Cerebellar nuclear complex (tissue), 1 donor: Measurements from ENCODE around the gene COL1A1.

Experiments
- DNase-seq, 2 experiments: peaks; one replicate each; lab custom pipeline; 2025; lab: John Stamatoyannopoulos, UW

Gene COL1A1

GRCh38 chr17:50199803-50200456 is 1.5 kb downstream of the COL1A1 start:
- DNase-seq: no peak

- no peak for DNase-seq
Observed at GRCh38 chr17:50199211-50199802, 2.1 kb downstream of the COL1A1 start.

GRCh38 chr17:50198026-50198669 is 3.3 kb downstream of the COL1A1 start:
- no peak for DNase-seq

GRCh38 chr17:50196826-50197225 is 4.6 kb downstream of the COL1A1 start:
- DNase-seq: no peak

DNA sequence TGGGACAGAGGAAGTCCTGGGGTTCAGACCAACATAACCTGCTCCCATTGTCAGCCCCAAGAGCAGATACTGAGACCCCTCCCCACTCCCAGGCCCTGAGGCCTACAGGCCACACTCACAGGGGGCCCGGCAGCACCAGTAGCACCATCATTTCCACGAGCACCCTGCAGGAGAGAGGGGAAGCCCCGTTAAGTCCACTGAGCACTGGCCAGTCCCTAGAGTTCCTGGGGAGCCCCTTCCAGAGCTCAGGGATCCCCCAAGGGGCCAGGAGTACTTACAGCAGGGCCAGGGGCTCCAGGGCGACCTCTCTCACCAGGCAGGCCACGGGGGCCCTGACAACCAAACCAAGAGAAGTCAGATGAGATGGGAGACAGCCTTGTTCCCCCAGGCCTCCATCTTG is 5.4 kb downstream of the COL1A1 start:
- DNase-seq: no peak

DNA sequence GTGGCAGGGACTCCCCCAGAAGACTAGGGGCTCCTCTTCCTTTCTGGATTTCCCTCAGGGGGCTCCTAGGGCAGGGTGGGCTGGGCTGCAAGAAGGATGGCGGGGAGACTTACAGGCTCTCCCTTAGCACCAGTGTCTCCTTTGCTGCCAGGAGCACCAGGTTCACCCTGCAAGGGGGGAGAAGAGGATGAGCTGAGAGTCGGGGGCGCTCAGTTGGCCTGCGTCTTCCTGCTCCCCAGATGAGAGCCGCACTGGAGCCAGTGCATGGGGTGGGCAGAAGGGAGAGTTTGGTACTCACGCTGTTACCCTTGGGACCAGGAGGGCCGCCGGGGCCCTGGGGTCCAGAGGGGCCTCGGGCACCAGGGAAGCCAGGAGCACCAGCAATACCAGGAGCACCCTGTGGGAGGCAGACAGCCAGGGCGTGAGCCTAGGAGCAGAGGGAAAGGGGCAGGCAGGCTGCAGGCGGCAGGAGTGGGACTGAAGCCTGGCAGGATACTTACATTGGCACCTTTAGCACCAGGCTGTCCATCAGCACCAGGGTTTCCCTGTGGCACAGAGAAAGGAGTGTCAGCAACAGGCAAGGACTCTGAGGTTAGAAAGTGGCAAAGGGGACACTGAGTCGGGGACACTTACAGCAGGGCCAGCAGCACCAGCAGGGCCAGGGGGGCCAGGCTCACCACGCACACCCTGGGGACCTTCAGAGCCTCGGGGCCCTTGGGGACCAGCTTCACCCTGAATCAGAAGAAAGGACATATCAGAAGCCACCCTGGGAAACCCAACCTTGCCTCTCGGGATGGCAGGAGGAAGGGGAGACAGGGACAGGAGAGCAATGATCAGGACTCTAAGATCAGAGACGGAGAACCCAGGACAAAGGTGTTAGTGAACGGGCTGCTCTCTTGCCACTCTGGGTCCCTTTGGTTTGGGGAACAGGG is 6.2 kb downstream of the COL1A1 start:
- DNase-seq: no peak

DNA sequence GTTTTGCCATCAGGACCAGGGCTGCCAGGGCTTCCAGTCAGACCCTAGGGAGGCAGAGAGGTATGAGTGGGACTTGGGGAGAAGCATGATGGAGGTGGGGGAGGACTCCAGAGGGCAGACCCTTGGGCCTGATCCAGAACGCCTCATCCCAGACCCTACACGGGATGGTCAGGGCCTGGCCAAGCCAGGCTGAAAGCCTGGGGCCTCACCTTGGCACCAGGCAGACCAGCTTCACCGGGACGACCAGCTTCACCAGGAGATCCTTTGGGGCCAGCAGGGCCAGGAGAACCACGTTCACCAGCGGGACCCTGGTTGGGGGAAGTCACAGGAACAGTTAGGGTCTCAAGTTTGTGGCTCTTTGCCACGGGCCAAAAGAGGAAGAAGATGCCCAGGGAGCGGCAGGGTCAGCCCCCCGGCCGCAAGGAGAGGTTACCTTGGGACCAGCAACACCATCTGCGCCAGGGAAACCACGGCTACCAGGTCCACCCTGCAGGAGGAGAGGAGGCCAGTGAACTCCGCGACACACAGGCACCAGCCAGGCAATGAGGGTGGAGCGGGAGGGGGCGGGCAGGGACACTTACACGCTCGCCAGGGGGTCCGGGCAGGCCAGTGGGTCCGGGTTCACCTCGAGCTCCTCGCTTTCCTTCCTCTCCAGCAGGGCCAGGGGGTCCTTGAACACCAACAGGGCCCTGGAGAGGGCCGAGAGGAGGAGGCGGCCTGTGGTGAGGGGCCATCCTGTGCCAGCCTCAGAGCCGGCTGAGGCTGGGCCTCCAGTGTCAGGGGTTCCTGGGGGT is 7.1 kb downstream of the COL1A1 start:
- no peak for DNase-seq

DNA sequence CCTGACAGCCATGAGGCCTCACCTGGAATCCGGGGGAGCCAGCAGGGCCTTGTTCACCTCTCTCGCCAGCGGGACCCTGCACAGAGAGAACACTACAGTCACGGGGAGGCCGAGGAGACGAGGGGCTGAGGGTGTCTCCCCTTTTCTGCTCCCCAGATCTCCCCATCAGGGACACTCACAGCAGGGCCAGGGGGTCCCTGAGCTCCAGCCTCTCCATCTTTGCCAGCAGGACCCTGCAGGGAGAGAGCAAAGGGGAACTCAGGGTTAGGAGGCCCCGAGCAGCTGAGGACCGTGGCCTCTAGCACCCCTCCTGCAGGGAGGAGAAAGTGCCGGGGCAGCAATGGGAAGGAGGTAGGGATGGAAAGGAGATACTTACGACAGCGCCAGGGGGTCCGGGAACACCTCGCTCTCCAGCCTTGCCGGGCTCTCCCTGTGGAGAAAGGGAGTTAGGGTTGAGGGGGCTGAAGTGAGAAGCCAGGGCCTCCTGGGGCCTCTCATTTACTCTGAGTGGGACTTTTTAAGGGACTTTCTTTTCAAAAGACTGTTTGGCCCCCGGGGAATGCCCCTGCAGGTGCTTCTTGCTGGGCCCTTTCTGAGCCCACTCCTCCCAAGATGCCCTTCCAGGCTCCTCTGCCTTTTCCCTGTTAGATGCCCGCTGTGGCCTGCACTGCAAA is 8.7 kb downstream of the COL1A1 start:
- no peak for DNase-seq

DNA sequence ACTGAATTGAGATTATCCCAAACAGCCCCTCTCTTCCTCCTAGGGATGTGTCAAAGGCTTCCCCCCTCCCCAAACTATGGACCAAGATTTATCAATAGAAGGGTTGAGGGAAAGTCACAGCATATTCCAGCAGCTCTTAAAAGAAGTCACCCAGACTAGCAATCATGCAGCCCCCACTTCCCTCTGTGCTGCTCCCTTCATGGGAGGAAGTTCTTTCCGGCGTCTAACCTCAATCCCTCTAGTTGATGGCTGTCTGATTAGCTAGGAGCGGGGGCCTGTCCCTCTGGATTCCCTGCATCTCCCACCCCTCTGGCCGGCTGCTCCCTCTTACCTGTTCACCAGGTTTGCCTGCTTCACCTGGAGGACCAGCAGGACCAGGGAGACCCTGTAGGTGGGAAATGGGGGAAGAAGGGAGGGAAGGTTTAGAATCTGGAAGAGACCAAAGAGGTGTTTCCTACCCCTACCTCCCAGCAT is 9.2 kb downstream of the COL1A1 start:
- DNase-seq: no peak

DNA sequence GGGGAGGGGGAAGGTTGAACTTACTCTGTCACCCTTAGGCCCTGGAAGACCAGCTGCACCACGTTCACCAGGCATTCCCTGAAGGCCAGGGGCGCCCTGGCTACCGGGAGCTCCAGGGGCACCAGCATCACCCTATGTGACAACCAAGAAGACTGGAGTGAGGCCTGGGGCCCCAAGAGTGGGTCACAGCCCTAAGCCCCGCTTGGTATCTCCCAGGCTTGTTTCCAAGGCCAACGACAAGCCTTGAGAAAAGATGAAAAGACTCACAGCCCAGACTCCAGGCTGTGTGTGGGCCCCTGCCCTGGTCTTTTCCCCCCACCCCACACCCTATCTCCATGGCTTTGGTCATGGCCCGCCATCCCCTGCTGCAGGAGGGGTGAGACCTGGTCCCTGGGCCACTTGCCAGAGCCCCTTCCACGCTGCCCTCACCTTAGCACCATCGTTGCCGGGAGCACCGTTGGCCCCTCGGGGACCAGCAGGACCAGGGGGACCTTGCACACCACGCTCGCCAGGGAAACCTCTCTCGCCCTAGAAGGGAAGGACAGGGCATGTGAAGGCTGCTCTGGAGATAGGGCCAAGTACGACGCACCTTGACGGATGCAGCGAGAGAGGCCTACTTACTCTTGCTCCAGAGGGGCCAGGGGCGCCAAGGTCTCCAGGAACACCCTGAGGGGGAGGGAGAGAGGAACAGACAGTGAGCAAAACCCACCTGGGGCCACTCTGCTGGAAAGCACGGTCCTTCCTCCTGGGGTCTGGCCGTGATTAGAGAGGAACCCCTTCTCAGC is 9.9 kb downstream of the COL1A1 start:
- DNase-seq: no peak

- DNase-seq: no peak
Observed at GRCh38 chr17:50190603-50191358, 10.7 kb downstream of the COL1A1 start.

GRCh38 chr17:50190293-50190602 is 11.2 kb downstream of the COL1A1 start:
- no peak for DNase-seq

GRCh38 chr17:50189550-50190292 is 11.7 kb downstream of the COL1A1 start:
- DNase-seq: no peak

- DNase-seq: no peak
Observed at GRCh38 chr17:50188921-50189549, 12.4 kb downstream of the COL1A1 start.

DNA sequence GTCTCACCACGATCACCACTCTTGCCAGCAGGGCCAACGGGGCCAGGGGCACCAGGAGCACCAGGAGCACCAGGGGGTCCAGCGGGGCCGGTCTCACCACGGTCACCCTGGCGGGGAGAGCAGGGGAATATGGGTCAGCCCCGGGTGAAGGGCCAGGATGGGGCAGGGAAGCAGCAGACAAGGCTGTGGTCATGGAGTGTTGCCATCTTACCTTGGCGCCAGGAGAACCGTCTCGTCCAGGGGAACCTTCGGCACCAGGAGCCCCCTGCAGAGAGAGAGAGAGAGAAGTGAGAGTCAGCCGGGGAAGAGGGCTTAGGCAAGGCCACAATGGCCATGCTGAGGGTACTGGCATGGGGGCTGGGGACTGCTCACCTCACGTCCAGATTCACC is 12.9 kb downstream of the COL1A1 start:
- no peak for DNase-seq

DNA sequence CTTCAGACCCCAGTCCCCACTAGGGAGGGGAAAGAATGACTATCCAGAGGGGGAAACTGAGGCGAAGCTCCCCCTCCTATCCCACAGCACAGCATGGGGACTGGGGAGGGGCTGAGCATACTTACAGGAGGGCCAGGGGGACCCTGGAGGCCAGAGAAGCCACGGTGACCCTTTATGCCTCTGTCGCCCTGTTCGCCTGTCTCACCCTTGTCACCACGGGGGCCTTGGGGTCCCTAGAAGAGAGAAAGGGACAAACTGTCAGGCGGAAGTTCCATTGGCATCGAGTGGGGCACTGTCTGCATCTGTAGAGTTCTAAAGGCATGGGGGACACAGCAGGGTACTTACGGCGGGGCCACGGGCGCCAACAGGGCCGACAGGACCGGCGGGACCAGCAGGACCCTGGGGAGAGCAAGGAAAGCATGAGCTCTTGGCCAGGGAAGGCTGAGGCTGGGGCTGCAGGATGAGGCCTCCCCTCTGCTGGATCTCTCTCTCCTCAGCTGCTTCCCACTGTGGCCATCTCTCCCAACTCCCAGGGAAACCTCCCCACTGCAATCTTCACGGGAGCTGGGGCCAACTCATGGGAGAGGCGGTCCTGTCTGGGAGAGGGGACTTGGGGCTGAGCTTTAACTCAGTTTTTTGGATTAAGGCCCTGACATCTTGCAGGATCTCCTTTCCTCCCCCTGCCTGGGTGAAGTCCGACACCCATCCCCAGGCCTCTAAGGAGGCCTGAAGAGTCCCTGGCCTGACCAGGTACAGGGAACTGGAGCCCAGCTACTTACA is 13.5 kb downstream of the COL1A1 start:
- no peak for DNase-seq

DNA sequence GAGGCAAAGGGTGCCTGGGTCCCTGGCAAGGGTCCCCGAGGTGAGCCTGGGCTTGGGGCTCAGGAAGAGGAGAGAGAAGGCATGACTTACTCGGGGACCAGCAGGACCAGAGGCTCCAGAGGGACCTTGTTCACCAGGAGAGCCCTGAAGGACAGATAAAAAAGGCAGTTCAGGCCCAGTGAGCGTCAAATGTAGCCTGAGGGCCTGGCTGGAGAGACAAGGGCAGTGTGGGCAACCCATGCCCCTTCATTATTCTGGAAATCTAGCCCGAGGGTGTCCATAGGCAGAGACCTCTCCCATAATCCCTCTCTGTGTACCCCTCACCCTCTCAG is 14.1 kb downstream of the COL1A1 start:
- DNase-seq: no peak
